Loucy (cell line): Measurements from ENCODE around the gene GHITM.

Experiments
- EZH2phosphoT487 ChIP-seq: fragments of 200-600 bp; IDR thresholded peaks from 2 replicates; pipeline ENCODE4 v1.6.1; 2018; ENCODE audit warnings: antibody characterized with exemption, mild to moderate bottlenecking, moderate library complexity, borderline replicate concordance
- TF ChIP-seq, protein P1 (sequence below): fragments of 200-600 bp; sonication (generic); conservative IDR thresholded peaks from 2 replicates; pipeline ENCODE4 v1.5.1; 2014; ENCODE audit warnings: mild to moderate bottlenecking, antibody characterized with exemption, low read length

DNA sequence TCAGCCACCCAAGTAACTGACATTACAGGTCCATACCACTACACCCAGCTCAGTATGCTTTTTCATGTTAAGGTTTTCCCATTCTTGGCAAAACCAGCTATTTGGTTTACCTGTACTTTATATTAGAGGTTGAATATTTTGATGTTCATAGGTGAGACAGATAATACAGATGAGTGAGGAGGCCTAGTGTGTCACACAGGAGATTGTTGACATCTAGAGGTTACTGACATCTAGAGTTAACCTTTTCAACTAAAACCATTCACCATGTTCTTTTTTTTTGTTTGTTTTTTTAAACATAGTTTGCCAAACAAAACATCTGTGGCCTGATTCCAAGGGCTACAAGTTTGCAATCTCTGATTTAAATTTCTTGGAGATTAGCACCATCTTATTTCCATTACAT, 8.0 kb downstream of the GHITM start:
- TF ChIP-seq, protein P1, sequence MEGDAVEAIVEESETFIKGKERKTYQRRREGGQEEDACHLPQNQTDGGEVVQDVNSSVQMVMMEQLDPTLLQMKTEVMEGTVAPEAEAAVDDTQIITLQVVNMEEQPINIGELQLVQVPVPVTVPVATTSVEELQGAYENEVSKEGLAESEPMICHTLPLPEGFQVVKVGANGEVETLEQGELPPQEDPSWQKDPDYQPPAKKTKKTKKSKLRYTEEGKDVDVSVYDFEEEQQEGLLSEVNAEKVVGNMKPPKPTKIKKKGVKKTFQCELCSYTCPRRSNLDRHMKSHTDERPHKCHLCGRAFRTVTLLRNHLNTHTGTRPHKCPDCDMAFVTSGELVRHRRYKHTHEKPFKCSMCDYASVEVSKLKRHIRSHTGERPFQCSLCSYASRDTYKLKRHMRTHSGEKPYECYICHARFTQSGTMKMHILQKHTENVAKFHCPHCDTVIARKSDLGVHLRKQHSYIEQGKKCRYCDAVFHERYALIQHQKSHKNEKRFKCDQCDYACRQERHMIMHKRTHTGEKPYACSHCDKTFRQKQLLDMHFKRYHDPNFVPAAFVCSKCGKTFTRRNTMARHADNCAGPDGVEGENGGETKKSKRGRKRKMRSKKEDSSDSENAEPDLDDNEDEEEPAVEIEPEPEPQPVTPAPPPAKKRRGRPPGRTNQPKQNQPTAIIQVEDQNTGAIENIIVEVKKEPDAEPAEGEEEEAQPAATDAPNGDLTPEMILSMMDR = no peak
- no peak for TF ChIP-seq EZH2phosphoT487
